K562 (cell line): ENCODE data around the gene GNAQ. TPM values are rescaled to one million over a fixed set of nuclear protein-coding genes. Genes with fewer than 3 reads are reported as not detected.

ENCODE experiments used
- ATAC-seq: fragments of 200-7000 bp; cut with Tn5 transposase; 3 replicates; pipeline ENCODE4 v1.9.1; 2020; ENCODE audit warnings: moderate library complexity
- BruUV-seq: library from RNA; stranded (reverse); fragments of 400-500 nt; replicated peaks from 2 replicates; lab custom pipeline; 2021; lab: Mats Ljungman, UMichigan
- CTCF ChIA-PET: fragments of 300-600 bp; formaldehyde crosslinking; extraction: SDS; loops from one replicate; lab custom pipeline; 2021; ENCODE audit warnings: low intra/inter-chr PET ratio; lab: Yijun Ruan, JAX
- POLR2A ChIA-PET: fragments of 300-600, 350-650 bp; sonication (Branson Sonifier 250); formaldehyde crosslinking; extraction: SDS; loops from one replicate; lab custom pipeline; 2021; ENCODE audit warnings: antibody characterized with exemption, inconsistent platforms; lab: Yijun Ruan, JAX
- DNase-seq, 4 experiments: peaks; one replicate each; pipeline versions ENCODE4 v3.0.0 to v3.0.0-alpha.2; 2011 to 2018; ENCODE audit warnings: low spot score in 3 of 4, mixed read lengths in 3 of 4; ENCODE audit errors: extremely low read depth in 1 of 4
- FAIRE-seq: peaks from 2 replicates; lab custom pipeline; 2011; peaks lifted over from hg19 to GRCh38; lab: Jason Lieb, UNC
- H2AFZ ChIP-seq: 2 replicates; pipeline ENCODE4 v1.6.0; 2011; ENCODE audit warnings: low read depth, low read length, control low read depth, inconsistent platforms
- H3K27ac ChIP-seq: fragments of 200-600 bp; 3 replicates; pipeline ENCODE4 v1.8.0; 2011; ENCODE audit warnings: low read depth, mild to moderate bottlenecking, control low read depth, inconsistent platforms, low read length, moderate library complexity, mixed read lengths; ENCODE audit errors: extremely low read depth
- H3K27me3 ChIP-seq, 2 experiments: fragments of 300-600 bp in 1 of 2; 2 replicates in 1 of 2; 3 replicates in 1 of 2; pipeline versions ENCODE4 v1.6.0 to v1.8.0; 2011; ENCODE audit warnings: inconsistent platforms in 2 of 2, low read length in 2 of 2, mild to moderate bottlenecking in 1 of 2, mixed read lengths in 1 of 2, moderate library complexity in 1 of 2; ENCODE audit not compliant: control insufficient read depth in 2 of 2, insufficient read depth in 2 of 2
- H3K36me3 ChIP-seq: fragments of 300-600 bp; 3 replicates; pipeline ENCODE4 v1.8.0; 2011; ENCODE audit warnings: mild to moderate bottlenecking, low read length, inconsistent platforms; ENCODE audit not compliant: control insufficient read depth, insufficient read depth
- H3K4me1 ChIP-seq, 2 experiments: fragments of 200-600 bp in 1 of 2; replicated peaks in 1 of 2; 2 replicates in 1 of 2; 3 replicates in 1 of 2; pipeline versions ENCODE4 v1.5.1 to v1.8.0; 2011; ENCODE audit warnings: inconsistent platforms in 2 of 2, low read length in 2 of 2, mild to moderate bottlenecking in 1 of 2, mixed read lengths in 1 of 2, moderate library complexity in 1 of 2; ENCODE audit not compliant: control insufficient read depth in 2 of 2, insufficient read depth in 2 of 2
- H3K4me2 ChIP-seq: 2 replicates; pipeline ENCODE4 v1.6.1; 2011; ENCODE audit warnings: low read length, control low read depth, inconsistent platforms, mixed read lengths; ENCODE audit not compliant: insufficient read depth
- H3K4me3 ChIP-seq: fragments of 200-600 bp; sonication (generic), shearing (Covaris generic); 2 replicates; pipeline ENCODE4 v1.5.1; 2016; ENCODE audit warnings: control low read depth, inconsistent platforms
- H3K79me2 ChIP-seq: fragments of 200-600 bp; 3 replicates; pipeline ENCODE4 v1.8.0; 2011; ENCODE audit warnings: low read length, inconsistent platforms; ENCODE audit not compliant: control insufficient read depth, insufficient read depth
- H3K9ac ChIP-seq, 2 experiments: 2 replicates each; pipeline versions ENCODE4 v1.6.0 to v1.6.1; 2011; ENCODE audit warnings: low read depth in 2 of 2, low read length in 2 of 2, control low read depth in 1 of 2, inconsistent platforms in 1 of 2, mild to moderate bottlenecking in 1 of 2, mixed read lengths in 1 of 2; ENCODE audit not compliant: insufficient read depth in 1 of 2
- H3K9me1 ChIP-seq: one replicate; pipeline ENCODE4 v1.6.0; 2011; ENCODE audit warnings: inconsistent platforms, mild to moderate bottlenecking, low read length, moderate library complexity; ENCODE audit not compliant: control insufficient read depth, insufficient read depth
- H3K9me3 ChIP-seq: replicated peaks from 2 replicates; pipeline ENCODE4 v1.5.1; 2011; ENCODE audit warnings: low read depth, low read length, inconsistent platforms; ENCODE audit not compliant: control insufficient read depth, insufficient read depth
- H4K20me1 ChIP-seq: replicated peaks from 2 replicates; pipeline ENCODE4 v1.6.1; 2011; ENCODE audit warnings: low read length, inconsistent platforms, mixed read lengths; ENCODE audit not compliant: control insufficient read depth, insufficient read depth
- ATF2 ChIP-seq: sonication (generic); formaldehyde crosslinking; IDR thresholded peaks from 2 replicates; pipeline ENCODE4 v1.8.1; 2022; ENCODE audit warnings: missing genetic modification reagents
- BMI1 ChIP-seq: fragments of 150-350 bp; IDR thresholded peaks from 2 replicates; pipeline ENCODE4 v1.6.1; 2014; ENCODE audit warnings: low read length
- BRD9 ChIP-seq: fragments of 450-650 bp; IDR thresholded peaks from 2 replicates; pipeline ENCODE4 v1.6.1; 2018; ENCODE audit warnings: low read depth; ENCODE audit not compliant: partially characterized antibody
- HDGF ChIP-seq: fragments of 450-650 bp; IDR thresholded peaks from 2 replicates; pipeline ENCODE4 v1.6.1; 2016
- KDM2B ChIP-seq: fragments of 250-450 bp; sonication (Bioruptor Pico); IDR thresholded peaks from 2 replicates; pipeline ENCODE4 v1.8.0; 2021; ENCODE audit warnings: mild to moderate bottlenecking, moderate library complexity
- MCM7 ChIP-seq, 2 experiments: fragments of 450-650 bp; IDR thresholded peaks; 2 replicates each; pipeline ENCODE4 v1.6.1; 2016 to 2018
- POLR2AphosphoS2 ChIP-seq: IDR thresholded peaks from 2 replicates; pipeline ENCODE4 v1.6.1; 2012; ENCODE audit warnings: low read length, improper control_type of control experiment
- SIRT6 ChIP-seq: IDR thresholded peaks from one replicate; pipeline ENCODE4 v1.6.1; 2012; ENCODE audit warnings: low read depth, mild to moderate bottlenecking, control low read depth, inconsistent platforms, low read length, moderate library complexity
- SMAD4 ChIP-seq: fragments of 250-450 bp; sonication (Bioruptor Pico); conservative IDR thresholded peaks from 2 replicates; pipeline ENCODE4 v1.8.0; 2021; ENCODE audit warnings: inconsistent platforms, mild to moderate bottlenecking, moderate library complexity
- SMC3 ChIP-seq: conservative IDR thresholded peaks from 2 replicates; pipeline ENCODE4 v1.6.1; 2011; ENCODE audit warnings: low read depth, low read length, improper control_type of control experiment; ENCODE audit not compliant: insufficient read depth
- TCF7 ChIP-seq: sonication (generic); IDR thresholded peaks from 2 replicates; pipeline ENCODE4 v1.6.1; 2016; ENCODE audit warnings: antibody characterized with exemption, borderline replicate concordance
- TSHZ1 ChIP-seq: fragments of 250-450 bp; sonication (Bioruptor Pico); IDR thresholded peaks from 2 replicates; pipeline ENCODE4 v1.4.0; 2020; ENCODE audit warnings: mild to moderate bottlenecking, moderate library complexity
- ZBTB17 ChIP-seq: fragments of 450-650 bp; formaldehyde crosslinking; IDR thresholded peaks from 2 replicates; pipeline ENCODE4 v1.4.0; 2020; ENCODE audit warnings: mild to moderate bottlenecking
- WGBS: fragments of 100-300 bp; shearing (Covaris generic); methylation state at CpG from one replicate; pipeline ENCODE4 v1.1.6; 2016; ENCODE audit warnings: low coverage, mixed read lengths; ENCODE audit not compliant: insufficient coverage; ENCODE audit errors: missing lambda C conversion rate; 5-methylcytosine and 5-hydroxymethylcytosine counted together
- in situ Hi-C: fragments of 300-500 bp; cut with MboI; formaldehyde crosslinking; loops from 4 replicates; pipeline ENCODE4 v1.15.0; 2018; ENCODE audit warnings: inconsistent platforms, mixed read lengths
- intact Hi-C: fragments of 100-400 bp; cut with micrococcal nuclease; formaldehyde crosslinking; loops from 2 replicates; pipeline ENCODE4 v1.14.2; 2022
- polyA plus RNA-seq, 8 experiments: library from polyadenylated mRNA; depleted of rRNA in 4 of 8; stranded (reverse) in 5 of 8; unstranded in 3 of 8; fragments of >200 nt; fragmentation: Nextera tagmentation in 2 of 8; fragmentation: Illumina TruSeq in 1 of 8; extraction: Ambion mirVana in 2 of 8; extraction: Trizol in 1 of 8; gene quantifications; 2 replicates each; pipeline versions ENCODE4 v1.2.1 to v1.2.3, GENCODE V29; 2011 to 2014; ENCODE audit warnings: inconsistent platforms in 1 of 8, missing spikeins in 1 of 8
- total RNA-seq, 7 experiments: library from RNA; depleted of rRNA in 6 of 7; stranded (reverse); fragments of >200 nt in 6 of 7; fragmentation: Illumina TruSeq in 2 of 7; extraction: Trizol in 2 of 7; gene quantifications; 2 replicates each; pipeline versions ENCODE4 v1.2.1 to v1.2.3, GENCODE V29; 2011 to 2021; ENCODE audit warnings: low replicate concordance in 1 of 7
- TF ChIP-seq, protein P1 (sequence below): fragments of 250-450 bp; sonication (Bioruptor Pico); IDR thresholded peaks from 2 replicates; pipeline ENCODE4 v1.6.1; 2021; ENCODE audit warnings: mild to moderate bottlenecking

GNAQ gene
- total and polyA plus RNA-seq, 9 of the 15 experiments (the other 6 are each of a cell fraction or from before 2014, with no cell fraction given): 4.8 to 27.9 (median 17.5) TPM

DNA sequence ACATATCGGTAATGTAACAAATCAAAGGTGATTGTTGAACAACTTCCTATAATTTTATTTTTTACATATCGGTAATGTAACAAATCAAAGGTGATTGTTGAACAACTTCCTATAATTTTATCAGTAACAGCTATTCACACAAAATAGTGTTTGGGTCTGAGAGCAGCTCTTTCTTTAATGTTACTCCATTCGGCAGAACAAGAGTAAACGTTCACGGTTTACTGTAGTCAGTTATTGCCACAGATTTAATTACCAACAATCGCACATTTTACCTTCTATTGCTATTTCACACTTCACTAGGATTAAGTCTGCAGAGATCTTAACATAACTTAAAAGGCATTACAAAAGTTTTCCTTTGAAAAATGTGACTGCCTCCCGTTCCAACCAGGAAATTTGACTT lies 6.4 kb downstream of the GNAQ start:
- 71% methylated on average over 7 of the region's 7 CpGs for WGBS
- in situ Hi-C loops (no loop called here), intact Hi-C loops (no loop called here)
- DNase-seq (no peak), ATAC-seq (no peak), FAIRE-seq (no peak)
- peaks cover 6% of the 10 kb centered on the region; the same call in 2 of the 3 replicates for H3K36me3 ChIP-seq
- no peak overlapping the region for H3K4me2 ChIP-seq
- POLR2A ChIA-PET: interaction anchor here (0.7 kb wide), 1 partner anchor 848 kb away, joined by 3 read pairs; no protein-coding TSS in a partner anchor
- no peaks in the 10 kb centered on the region for H4K20me1 ChIP-seq
- no peak overlapping the region for H3K4me3 ChIP-seq
- no peak overlapping the region for H2AFZ ChIP-seq
- no peaks in the 10 kb centered on the region for H3K9me1 ChIP-seq
- peaks cover 100% of the 10 kb centered on the region for H3K79me2 ChIP-seq
- H3K27ac ChIP-seq: no peak overlapping the region
- H3K27me3 ChIP-seq: no peaks in the 10 kb centered on the region
- H3K9me3 ChIP-seq: no peaks in the 10 kb centered on the region
- no peak overlapping the region for H3K9ac ChIP-seq
- no TSS peak for BruUV-seq
- CTCF ChIA-PET: no interaction called here
- H3K4me1 ChIP-seq: peaks cover 8 to 32% of the 10 kb centered on the region in 2 experiments; a peak in 4 of 5 replicates
- TF ChIP-seq SMAD4 (CRISPR knock-in tag) (no peak), TCF7 (no peak), ZBTB17 (CRISPR knock-in tag) (no peak), BMI1 (no peak), POLR2AphosphoS2 (no peak), MCM7 (IDR thresholded peaks at IDR 0.05) (no peak), SIRT6 (no peak), BRD9 (no peak), TSHZ1 (CRISPR knock-in tag) (no peak), KDM2B (CRISPR knock-in tag) (no peak), HDGF (no peak), ATF2 (CRISPR knock-in tag) (no peak), SMC3 (no peak)
- TF ChIP-seq, protein P1, sequence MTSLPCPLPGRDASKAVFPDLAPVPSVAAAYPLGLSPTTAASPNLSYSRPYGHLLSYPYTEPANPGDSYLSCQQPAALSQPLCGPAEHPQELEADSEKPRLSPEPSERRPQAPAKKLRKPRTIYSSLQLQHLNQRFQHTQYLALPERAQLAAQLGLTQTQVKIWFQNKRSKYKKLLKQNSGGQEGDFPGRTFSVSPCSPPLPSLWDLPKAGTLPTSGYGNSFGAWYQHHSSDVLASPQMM (CRISPR knock-in tag): no peak
